Measurements from ENCODE around the gene USP17L22.
"Not testable (repeated sequence)": the region's sequence is repeated elsewhere in the genome, so short reads cannot be mapped to it uniquely, and the experiment has no call there.

The USP17L22 gene

GRCh38 chr4:9267319-9267718, at the start of gene USP17L22:
Gene USP17L22, plus strand, starts transcription at chr4:9267619. Its CDS starts 0 bp downstream, at chr4:9267619.
- FAIRE-seq = not testable (repeated sequence)

- not testable (repeated sequence) for FAIRE-seq
These were observed 47.6 kb upstream of the USP17L22 start, which contains the start of gene USP17L12 for GRCh38 chr4:9219852-9220251. Gene USP17L12, plus strand, starts transcription at chr4:9220152. Its CDS starts 0 bp downstream, at chr4:9220152.

GRCh38 chr4:9224596-9224995, 42.8 kb upstream of the USP17L22 start, which contains the start of gene USP17L13:
Gene USP17L13, plus strand, starts transcription at chr4:9224896. Its CDS starts 0 bp downstream, at chr4:9224896.
- FAIRE-seq = not testable (repeated sequence)

- not testable (repeated sequence) for FAIRE-seq
These were observed 37.2 kb upstream of the USP17L22 start for GRCh38 chr4:9230249-9230648.

- not testable (repeated sequence) for FAIRE-seq
These were observed 33.3 kb upstream of the USP17L22 start, which contains the start of gene USP17L15 for GRCh38 chr4:9234085-9234484. Gene USP17L15, plus strand, starts transcription at chr4:9234385. Its CDS starts 0 bp downstream, at chr4:9234385.

- not testable (repeated sequence) for FAIRE-seq
These were observed 29.0 kb upstream of the USP17L22 start for GRCh38 chr4:9238461-9238860.

- not testable (repeated sequence) for FAIRE-seq
These were observed 23.8 kb upstream of the USP17L22 start, which contains the start of gene USP17L17 for GRCh38 chr4:9243579-9243978. Gene USP17L17, plus strand, starts transcription at chr4:9243879. Its CDS starts 0 bp downstream, at chr4:9243879.

GRCh38 chr4:9247953-9248680, 19.3 kb upstream of the USP17L22 start, which contains the start of gene USP17L18:
Gene USP17L18, plus strand, starts transcription at chr4:9248630. Its CDS starts 0 bp downstream, at chr4:9248630.
- FAIRE-seq = not testable (repeated sequence)

GRCh38 chr4:9253078-9253477, 14.3 kb upstream of the USP17L22 start, which contains the start of gene USP17L19:
Gene USP17L19, plus strand, starts transcription at chr4:9253378. Its CDS starts 0 bp downstream, at chr4:9253378.
- FAIRE-seq = not testable (repeated sequence)

GRCh38 chr4:9257824-9258223, 9.6 kb upstream of the USP17L22 start, which contains the start of gene USP17L20:
Gene USP17L20, plus strand, starts transcription at chr4:9258124. Its CDS starts 0 bp downstream, at chr4:9258124.
- FAIRE-seq = not testable (repeated sequence)

GRCh38 chr4:9262572-9262971, 4.8 kb upstream of the USP17L22 start, which contains the start of gene USP17L21:
Gene USP17L21, plus strand, starts transcription at chr4:9262872. Its CDS starts 0 bp downstream, at chr4:9262872.
- not testable (repeated sequence) for FAIRE-seq

- not testable (repeated sequence) for FAIRE-seq
These were observed 4.3 kb downstream of the USP17L22 start for GRCh38 chr4:9271719-9272118.
